HCT116 (cell line): ENCODE data around the gene TRPM7. TPM values are rescaled to one million over a fixed set of nuclear protein-coding genes. Genes with fewer than 3 reads are reported as not detected.
"Not testable (repeated sequence)": the region's sequence is repeated elsewhere in the genome, so short reads cannot be mapped to it uniquely, and the experiment has no call there.

Experiments
- ATAC-seq: fragments of 200-7000 bp; cut with Tn5 transposase; 2 replicates; pipeline ENCODE4 v1.9.1; 2020; ENCODE audit warnings: mild to moderate bottlenecking, moderate library complexity
- BruUV-seq: library from RNA; stranded (reverse); fragments of 400-500 nt; replicated peaks from 2 replicates; lab custom pipeline; 2021; lab: Mats Ljungman, UMichigan
- CTCF ChIA-PET: fragments of 300-600 bp; sonication (Branson Sonifier 250); formaldehyde crosslinking; loops from one replicate; lab custom pipeline; 2021; ENCODE audit warnings: antibody characterized with exemption; lab: Charles Lee
- POLR2A ChIA-PET: fragments of 300-600, 350-600 bp; sonication (Branson Sonifier 250); formaldehyde crosslinking; loops from one replicate; lab custom pipeline; 2021; ENCODE audit warnings: antibody characterized with exemption; lab: Charles Lee
- RAD21 ChIA-PET, 2 experiments: fragments of 300-600 bp; sonication (Branson Sonifier 250); formaldehyde crosslinking; loops; one replicate each; lab custom pipeline; 2023; ENCODE audit warnings: low total read pairs in 2 of 2; ENCODE audit not compliant: uncharacterized antibody in 2 of 2, unreplicated experiment in 2 of 2, low non-redundant PET in 1 of 2; lab: Charles Lee
- DNase-seq: peaks from one replicate; pipeline ENCODE4 v3.0.0-alpha.2; 2010; ENCODE audit warnings: low read depth, low spot score
- H2AFZ ChIP-seq: fragments of 200-600 bp; shearing (Covaris generic), sonication (generic); 2 replicates; pipeline ENCODE4 v1.6.1; 2017; ENCODE audit warnings: low read depth, mixed run types, mixed read lengths, antibody characterized with exemption, low read length; ENCODE audit not compliant: poor library complexity, severe bottlenecking
- H3K27ac ChIP-seq: 2 replicates; pipeline ENCODE4 v1.5.1; 2012; ENCODE audit warnings: low read depth, low read length
- H3K27me3 ChIP-seq: fragments of 200-600 bp; sonication (generic); 2 replicates; pipeline ENCODE4 v1.6.1; 2016; ENCODE audit warnings: mixed run types, low read length, mixed read lengths; ENCODE audit not compliant: insufficient read depth
- H3K36me3 ChIP-seq, 2 experiments: fragments of 200-500 bp in 1 of 2; fragments of 200-600 bp in 1 of 2; sonication (Bioruptor generic) in 1 of 2; sonication (generic) in 1 of 2; 2 replicates each; pipeline versions ENCODE4 v1.5.1 to v1.6.1; 2014 to 2016; ENCODE audit warnings: low read length in 2 of 2, inconsistent platforms in 1 of 2, mixed read lengths in 1 of 2, mixed run types in 1 of 2; ENCODE audit not compliant: insufficient read depth in 2 of 2, control insufficient read depth in 1 of 2
- H3K4me1 ChIP-seq, 2 experiments: fragments of 200-600 bp in 1 of 2; sonication (generic) in 1 of 2; 2 replicates each; pipeline versions ENCODE4 v1.5.1 to v1.6.1; 2012 to 2017; ENCODE audit warnings: low read length in 2 of 2, inconsistent platforms in 1 of 2, mild to moderate bottlenecking in 1 of 2, mixed read lengths in 1 of 2, mixed run types in 1 of 2, moderate library complexity in 1 of 2; ENCODE audit not compliant: insufficient read depth in 2 of 2, control insufficient read depth in 1 of 2
- H3K4me2 ChIP-seq: fragments of 200-600 bp; sonication (generic); 2 replicates; pipeline ENCODE4 v1.6.1; 2017; ENCODE audit warnings: mixed run types, low read length, mixed read lengths
- H3K4me3 ChIP-seq, 2 experiments: fragments of 200-600 bp in 1 of 2; sonication (generic) in 1 of 2; replicated peaks in 1 of 2; 2 replicates each; pipeline ENCODE4 v1.5.1; 2011 to 2016; ENCODE audit warnings: low read length in 2 of 2, control low read depth in 1 of 2, low read depth in 1 of 2, mild to moderate bottlenecking in 1 of 2, mixed read lengths in 1 of 2, mixed run types in 1 of 2
- H3K79me2 ChIP-seq: fragments of 200-600 bp; sonication (generic); 2 replicates; pipeline ENCODE4 v1.6.1; 2017; ENCODE audit warnings: mild to moderate bottlenecking, mixed run types, low read length, moderate library complexity, mixed read lengths; ENCODE audit not compliant: insufficient read depth
- H3K9ac ChIP-seq: fragments of 200-600 bp; sonication (generic); 2 replicates; pipeline ENCODE4 v1.6.1; 2016; ENCODE audit warnings: low read length, mixed read lengths
- H3K9me2 ChIP-seq: fragments of 200-600 bp; sonication (generic), shearing (Covaris generic); 2 replicates; pipeline ENCODE4 v1.6.1; 2017; ENCODE audit warnings: mixed run types, mild to moderate bottlenecking, moderate library complexity; ENCODE audit not compliant: insufficient read depth
- H3K9me3 ChIP-seq, 2 experiments: fragments of 200-500 bp in 1 of 2; fragments of 200-600 bp in 1 of 2; sonication (Bioruptor generic) in 1 of 2; sonication (generic) in 1 of 2; 2 replicates each; pipeline ENCODE4 v1.6.1; 2014 to 2017; ENCODE audit warnings: low read length in 2 of 2, mixed read lengths in 2 of 2, inconsistent platforms in 1 of 2, low read depth in 1 of 2, mild to moderate bottlenecking in 1 of 2, mixed run types in 1 of 2, moderate library complexity in 1 of 2; ENCODE audit not compliant: control insufficient read depth in 1 of 2, insufficient read depth in 1 of 2
- H4K20me1 ChIP-seq: fragments of 200-600 bp; sonication (generic), shearing (Covaris generic); 2 replicates; pipeline ENCODE4 v1.6.1; 2017; ENCODE audit warnings: mixed run types, mild to moderate bottlenecking, moderate library complexity; ENCODE audit not compliant: insufficient read depth
- CBX3 ChIP-seq: IDR thresholded peaks from 2 replicates; pipeline ENCODE4 v1.6.1; 2012; ENCODE audit warnings: low read depth
- EGR1 ChIP-seq: IDR thresholded peaks from 2 replicates; pipeline ENCODE4 v1.6.1; 2012; ENCODE audit warnings: low read depth
- intact Hi-C: fragments of 100-400 bp; cut with micrococcal nuclease; formaldehyde crosslinking; loops from 2 replicates; pipeline ENCODE4 v1.10.0; 2022
- total RNA-seq: library from RNA; stranded (reverse); gene quantifications from one replicate; pipeline ENCODE4 v1.2.1, GENCODE V29; 2021; ENCODE audit not compliant: unreplicated experiment

TRPM7 gene
- total RNA-seq, 1 experiment from 2014 or later: 26.3 TPM

GRCh38 chr15:50694634-50695165 is 8.1 kb upstream of the TRPM7 start:
- POLR2A ChIA-PET, H3K4me3 ChIP-seq, intact Hi-C loops, H3K9ac ChIP-seq, BruUV-seq, H3K27ac ChIP-seq, H2AFZ ChIP-seq, ATAC-seq, H3K4me2 ChIP-seq, H3K4me1 ChIP-seq, H3K36me3 ChIP-seq, H3K9me2 ChIP-seq, H3K9me3 ChIP-seq, H3K27me3 ChIP-seq, DNase-seq, H4K20me1 ChIP-seq, H3K79me2 ChIP-seq, CTCF ChIA-PET: not testable (repeated sequence)
- RAD21 ChIA-PET: interaction anchor here in 1 of 2 experiments (0.6 kb wide), 1 partner anchor 194 kb away, joined by 4 read pairs; no protein-coding TSS in a partner anchor

DNA sequence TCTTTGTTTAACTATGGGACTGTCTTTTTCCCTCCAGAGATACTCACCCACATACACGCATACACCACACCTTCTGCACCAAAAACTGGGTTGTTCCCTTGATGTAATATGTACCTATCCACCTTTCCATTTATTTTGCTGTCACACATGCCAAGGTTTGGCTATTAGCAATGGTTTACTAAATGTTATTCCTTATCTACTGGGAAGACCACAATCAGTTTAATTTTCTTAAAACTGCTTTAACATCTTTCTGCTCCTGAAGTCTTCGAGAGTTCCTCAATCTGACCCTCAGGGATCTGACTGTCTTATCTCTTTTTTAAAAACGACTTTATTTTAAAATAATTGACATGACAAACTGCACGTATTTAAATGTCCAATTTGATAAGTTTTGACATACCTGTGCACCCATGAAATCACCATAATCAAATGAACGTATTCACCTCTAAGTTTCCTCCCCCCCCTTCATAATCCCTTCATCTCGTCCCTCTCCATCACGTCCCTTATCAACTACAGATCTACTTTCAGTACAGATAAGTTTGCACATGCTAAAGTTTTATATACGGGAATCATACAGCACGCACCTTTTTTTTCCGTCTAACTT is 805 bp upstream of the TRPM7 start:
- DNase-seq: no peak
- Histone ChIP-seq H3K9ac (peak overlapping the region; percentile 90), H3K36me3 (peaks cover 3 to 5% of the 10 kb centered on the region in 2 experiments; a peak in 1 of 4 replicates), H3K4me1 (peaks cover 5 to 22% of the 10 kb centered on the region in 2 experiments; a peak in 2 of 4 replicates), H2AFZ (no peak overlapping the region), H3K9me3 (no peaks in the 10 kb centered on the region), H3K27me3 (no peaks in the 10 kb centered on the region), H3K27ac (peak overlapping the region; percentile 97), H3K79me2 (peaks cover 41% of the 10 kb centered on the region), H3K4me3 (peak overlapping the region; percentile 93 to 96), H3K9me2 (no peaks in the 10 kb centered on the region), H4K20me1 (no peaks in the 10 kb centered on the region), H3K4me2 (peak overlapping the region; percentile 71)
- BruUV-seq: TSS peak; percentile 94
- TF ChIP-seq EGR1: 0 out of 2 replicates have a peak, but pooled peaks have one; percentile 1
- no peak; the same call in 1 of the 2 replicates for TF ChIP-seq CBX3
- RAD21 ChIA-PET: no interaction called here
- intact Hi-C loops: no loop called here
- CTCF ChIA-PET: no interaction called here
- POLR2A ChIA-PET: no interaction called here
- peak; percentile 16 for ATAC-seq
